SK-MEL-5 (cell line): ENCODE data around the gene TRIM60. TPM values are rescaled to one million over a fixed set of nuclear protein-coding genes. Genes with fewer than 3 reads are reported as not detected.
"Not testable (repeated sequence)": the region's sequence is repeated elsewhere in the genome, so short reads cannot be mapped to it uniquely, and the experiment has no call there.

Experiments used
- DNase-seq: peaks from one replicate; pipeline ENCODE4 v3.0.0-alpha.2; 2016; ENCODE audit warnings: low read depth, low spot score
- in situ Hi-C: cut with HindIII; loops from 2 replicates; pipeline ENCODE4 v1.10.0; 2016; ENCODE audit warnings: low sequenced_read_pairs, high pct_unique_total_duplicates, low pct_unique_long_range_greater_than_20kb
- polyA plus RNA-seq, 2 experiments: library from polyadenylated mRNA; depleted of rRNA; stranded (reverse); fragments of >200 nt; gene quantifications; 2 replicates each; pipeline ENCODE4 v1.2.3, GENCODE V29; 2015
- total RNA-seq: library from RNA; depleted of rRNA; stranded (reverse); fragments of >200 nt; shearing (Covaris generic); gene quantifications from 2 replicates; pipeline ENCODE4 v1.2.3, GENCODE V29; 2014; rRNA removed

The TRIM60 gene
- total RNA-seq, result not detected in 2 replicates
- not detected in 2 replicates for polyA plus RNA-seq (2015; cell fraction: cytosol; rRNA removed)
- not detected in 2 replicates for polyA plus RNA-seq (2015; cell fraction: nucleus; rRNA removed)

DNA sequence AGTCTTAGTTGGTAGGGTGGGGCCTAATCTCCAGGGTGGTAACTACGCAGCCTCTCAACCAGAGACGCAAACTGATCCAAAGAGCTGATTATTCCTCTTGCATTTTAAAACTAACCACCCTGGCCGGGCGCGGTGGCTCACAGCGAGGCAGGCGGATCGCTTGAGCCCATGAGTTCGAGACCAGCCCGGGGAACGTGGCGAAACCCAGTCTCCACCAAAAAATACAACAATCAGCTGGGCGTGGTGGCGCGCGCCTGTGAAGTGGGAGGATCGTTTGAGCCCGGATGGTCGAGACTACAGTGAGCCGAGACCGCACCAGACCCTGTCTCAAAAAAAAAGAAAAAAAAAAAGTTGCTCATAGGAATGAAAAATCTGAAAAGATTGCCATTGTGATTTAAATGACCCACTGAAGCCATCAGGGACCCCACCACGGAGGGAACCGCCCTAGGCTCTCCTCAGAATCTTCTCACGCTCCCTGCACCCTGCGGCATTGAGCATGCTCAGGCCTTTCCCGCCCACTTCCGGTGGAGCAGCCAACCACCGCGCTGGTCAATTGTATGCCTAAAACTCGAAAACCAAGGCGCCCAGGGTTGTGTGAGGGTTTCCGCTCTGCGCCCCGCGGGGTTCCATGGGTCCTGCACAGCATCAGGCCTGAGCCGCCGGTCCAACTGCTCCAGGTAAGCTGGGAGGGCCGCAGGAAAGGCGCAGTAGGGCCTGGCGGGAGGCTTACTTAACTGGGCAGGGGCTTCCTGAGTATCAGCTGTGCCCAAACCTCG is at the start of gene TRIM60:
TRIM60 (plus strand) TSS at position 564 of the 776 bp plus-strand sequence. CDS start 8,074 bp downstream, outside the sequence.
- no peak for DNase-seq
- in situ Hi-C loops, result no loop called here

- in situ Hi-C loops, result no loop called here
- no peak for DNase-seq
These were observed 42.3 kb upstream of the TRIM60 start for GRCh38 chr4:164989471-164989870.

- DNase-seq, in situ Hi-C loops: not testable (repeated sequence)
These were observed 41.0 kb upstream of the TRIM60 start for GRCh38 chr4:164990786-164991185.

DNA sequence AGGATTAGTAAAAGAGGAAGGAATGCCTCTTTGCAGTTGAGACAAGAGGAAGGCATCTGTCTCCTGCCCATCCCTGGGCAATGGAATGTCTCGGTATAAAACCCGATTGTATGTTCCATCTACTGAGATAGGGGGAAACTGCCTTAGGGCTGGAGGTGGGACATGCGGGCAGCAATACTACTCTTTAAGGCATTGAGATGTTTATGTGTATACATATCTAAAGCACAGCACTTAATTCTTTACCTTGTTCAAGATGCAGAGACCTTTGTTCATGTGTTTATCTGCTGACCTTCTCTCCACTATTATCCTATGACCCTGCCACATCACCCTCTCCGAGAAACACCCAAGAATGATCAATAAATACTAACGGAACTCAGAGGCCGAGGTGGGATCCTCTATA is 35.7 kb upstream of the TRIM60 start:
- DNase-seq, in situ Hi-C loops: not testable (repeated sequence)

DNA sequence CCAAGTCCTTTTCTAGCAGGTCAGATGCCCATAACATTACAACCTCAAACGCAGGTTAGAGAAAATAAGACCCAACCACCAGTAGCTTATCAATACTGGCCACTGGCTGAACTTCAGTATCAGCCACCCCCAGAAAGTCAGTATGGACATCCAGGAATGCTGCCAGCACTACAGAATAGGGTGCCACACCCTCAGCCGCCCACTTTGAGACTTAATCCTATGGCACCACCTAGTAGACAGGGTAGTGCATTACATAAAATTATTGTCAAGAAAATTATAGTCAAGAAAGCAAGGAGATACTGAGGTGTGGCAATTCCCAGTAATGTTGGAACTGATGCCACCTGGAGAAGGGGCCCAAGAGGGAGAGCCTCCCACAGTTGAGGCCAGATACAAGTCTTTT is 34.5 kb upstream of the TRIM60 start:
- in situ Hi-C loops, result no loop called here
- DNase-seq, result peak; percentile 60

DNA sequence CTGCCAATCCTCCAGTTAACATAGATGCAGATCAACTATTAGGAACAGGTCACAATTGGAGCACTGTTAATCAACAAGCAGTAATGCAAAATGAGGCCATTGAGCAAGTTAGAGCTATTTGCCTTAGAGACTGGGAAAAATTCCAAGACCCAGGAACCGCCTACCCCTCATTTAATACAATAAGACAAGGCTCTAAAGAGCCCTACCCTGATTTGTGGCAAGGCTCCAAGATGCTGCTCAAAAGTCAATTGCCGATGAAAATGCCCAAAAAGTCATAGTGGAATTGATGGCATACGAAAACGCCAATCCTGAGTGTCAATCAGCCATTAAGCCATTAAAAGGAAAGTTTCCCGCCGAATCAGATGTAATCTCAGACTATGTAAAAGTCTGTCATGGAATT is 33.9 kb upstream of the TRIM60 start:
- in situ Hi-C loops, result no loop called here
- DNase-seq, result no peak

DNA sequence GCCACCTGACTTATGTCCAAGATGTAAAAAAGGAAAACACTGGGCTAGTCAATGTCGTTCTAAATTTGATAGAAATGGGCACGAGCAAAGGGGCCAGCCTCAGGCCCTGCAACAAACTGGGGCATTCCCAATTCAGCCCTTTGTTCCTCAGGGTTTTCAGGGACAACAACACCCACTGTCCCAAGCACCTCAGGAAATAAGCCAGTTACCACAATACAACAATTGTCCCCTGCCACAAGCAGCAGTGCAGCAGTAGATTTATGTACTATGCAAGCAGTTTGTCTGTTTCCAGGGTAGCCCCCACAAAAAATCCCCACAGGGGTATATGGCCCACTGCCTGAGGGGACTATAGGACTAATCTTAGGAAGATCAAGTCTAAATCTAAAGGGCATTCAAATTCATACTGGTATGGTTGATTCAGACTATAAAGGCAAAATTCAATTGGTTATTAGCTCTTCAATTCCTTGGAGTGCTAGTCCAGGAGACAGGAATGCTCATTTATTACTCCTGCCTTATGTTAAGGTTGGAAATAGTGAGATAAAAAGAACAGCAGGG is 33.2 kb upstream of the TRIM60 start:
- in situ Hi-C loops, result not testable (repeated sequence)

DNA sequence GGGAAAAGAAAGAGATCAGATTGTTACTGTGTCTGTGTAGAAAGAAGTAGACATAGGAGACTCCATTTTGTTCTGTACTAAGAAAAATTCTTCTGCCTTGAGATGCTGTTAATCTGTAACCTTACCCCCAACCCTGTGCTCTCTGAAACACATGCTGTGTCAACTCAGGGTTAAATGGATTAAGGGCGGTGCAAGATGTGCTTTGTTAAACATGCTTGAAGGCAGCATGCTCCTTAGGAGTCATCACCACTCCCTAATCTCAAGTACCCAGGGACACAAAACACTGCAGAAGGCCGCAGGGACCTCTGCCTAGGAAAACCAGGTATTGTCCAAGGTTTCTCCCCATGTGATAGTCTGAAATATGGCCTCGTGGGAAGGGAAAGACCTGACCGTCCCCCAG is 29.8 kb upstream of the TRIM60 start:
- DNase-seq, in situ Hi-C loops: not testable (repeated sequence)

More for the DNA sequence above, 33.2 kb upstream of the TRIM60 start:
- DNase-seq, result not testable (repeated sequence)

DNA sequence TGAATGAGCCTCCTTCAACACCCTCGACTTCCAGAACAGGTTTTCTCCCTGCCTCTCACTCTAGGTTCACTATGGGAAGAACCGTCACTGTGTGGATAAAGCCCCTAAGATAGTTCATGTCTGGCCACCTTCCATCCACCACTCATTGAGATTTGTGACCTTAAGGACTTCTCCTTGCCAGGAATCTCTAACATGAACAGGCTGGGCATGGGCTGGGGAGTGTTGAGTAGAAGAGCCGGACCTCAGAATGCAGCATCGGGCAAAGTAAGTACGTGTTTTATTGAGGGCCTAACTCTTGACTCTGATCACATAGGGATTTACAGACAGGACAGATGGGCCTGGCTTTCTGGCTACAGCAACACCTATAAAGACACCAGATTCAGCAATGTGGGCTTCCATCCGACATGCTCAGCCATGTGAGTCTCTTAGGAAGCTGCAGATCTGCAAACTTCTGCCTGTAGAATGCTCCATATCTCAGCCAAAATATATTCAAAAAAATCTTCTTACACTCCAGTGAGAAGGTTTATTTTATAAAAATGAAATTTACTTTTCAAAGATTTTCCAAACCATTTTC is 26.4 kb upstream of the TRIM60 start:
- DNase-seq, result no peak
- in situ Hi-C loops, result no loop called here

- in situ Hi-C loops, result no loop called here
- DNase-seq, result no peak
These were observed 25.3 kb upstream of the TRIM60 start for GRCh38 chr4:165006456-165006855.

GRCh38 chr4:165006886-165007285 is 24.9 kb upstream of the TRIM60 start:
- in situ Hi-C loops, result no loop called here
- DNase-seq, result no peak

DNA sequence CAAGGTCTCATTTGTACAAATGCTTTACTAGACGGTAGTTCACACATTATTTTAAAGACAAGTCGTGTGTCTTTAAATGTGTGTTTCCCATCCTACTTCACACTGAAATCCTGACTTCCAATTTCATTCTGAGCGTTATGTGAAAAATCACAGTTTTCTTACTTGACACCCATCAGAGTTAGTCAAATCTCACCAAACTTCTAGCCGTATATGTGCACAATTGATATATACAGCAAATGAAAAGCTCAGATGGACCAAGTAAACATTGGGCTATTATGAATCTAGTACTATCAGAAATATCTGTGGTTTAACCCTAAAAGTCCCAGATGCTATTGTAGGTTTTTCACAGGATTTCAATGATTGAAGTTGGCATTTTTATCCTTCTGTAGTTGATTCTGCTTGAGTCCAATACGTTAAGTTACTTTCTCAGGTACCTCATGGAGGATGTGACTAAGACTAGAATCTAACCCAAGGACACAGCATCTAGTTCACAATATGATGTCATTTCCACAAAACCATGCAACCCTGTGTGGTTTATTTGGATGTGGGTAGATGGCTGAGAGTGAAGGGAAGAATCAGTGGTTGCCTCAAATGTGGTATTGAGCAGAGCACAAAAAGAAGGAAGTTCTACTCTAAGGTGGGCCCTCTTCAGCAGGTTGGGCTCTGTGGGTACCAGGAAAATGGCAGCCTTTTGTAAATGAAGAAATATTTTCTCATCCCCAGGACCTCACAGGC is 22.1 kb upstream of the TRIM60 start:
- DNase-seq, result no peak
- in situ Hi-C loops, result no loop called here

- no peak for DNase-seq
- in situ Hi-C loops, result no loop called here
These were observed 21.3 kb upstream of the TRIM60 start for GRCh38 chr4:165010487-165010886.

GRCh38 chr4:165010991-165011390 is 20.8 kb upstream of the TRIM60 start:
- in situ Hi-C loops, result no loop called here
- no peak for DNase-seq

DNA sequence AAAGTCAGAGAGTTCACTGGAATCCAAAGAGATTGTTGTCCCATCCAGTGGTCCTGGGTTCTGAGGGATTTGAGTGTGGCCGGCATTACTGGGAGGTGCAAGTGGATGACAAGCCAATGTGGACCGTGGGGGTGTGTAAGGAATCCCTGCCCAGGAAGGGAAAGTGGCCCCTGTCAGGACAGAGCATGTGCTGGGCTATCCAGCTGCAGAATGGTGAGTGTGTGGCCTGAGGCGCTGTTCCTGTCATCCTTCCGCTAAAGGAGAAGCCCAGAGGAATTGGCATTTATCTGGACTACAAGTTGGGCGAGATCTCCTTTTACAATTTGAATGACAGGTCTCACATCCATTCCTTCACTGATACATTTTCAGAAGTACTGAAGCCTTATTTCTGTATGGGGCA is 20.4 kb upstream of the TRIM60 start:
- no peak for DNase-seq
- in situ Hi-C loops, result no loop called here

- in situ Hi-C loops, result no loop called here
- DNase-seq, result no peak
These were observed 18.1 kb upstream of the TRIM60 start for GRCh38 chr4:165013691-165014090.

- peak; percentile 61 for DNase-seq
These were observed 14.8 kb upstream of the TRIM60 start for GRCh38 chr4:165016971-165017370.

DNA sequence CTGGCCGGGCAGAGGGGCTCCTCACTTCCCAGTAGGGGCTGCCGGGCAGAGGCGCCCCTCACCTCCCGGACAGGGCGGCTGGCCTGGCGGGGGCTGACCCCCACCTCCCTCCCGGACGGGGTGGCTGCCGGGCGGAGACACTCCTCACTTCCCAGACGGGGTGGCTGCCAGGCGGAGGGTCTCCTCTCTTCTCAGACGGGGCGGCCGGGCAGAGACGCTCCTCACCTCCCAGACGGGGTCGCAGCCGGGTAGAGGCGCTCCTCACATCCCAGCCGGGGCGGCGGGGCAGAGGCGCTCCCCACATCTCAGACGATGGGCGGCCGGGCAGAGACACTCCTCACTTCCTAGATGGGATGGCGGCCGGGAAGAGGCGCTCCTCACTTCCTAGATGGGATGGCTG is 11.8 kb upstream of the TRIM60 start:
- DNase-seq, in situ Hi-C loops: not testable (repeated sequence)

More at GRCh38 chr4:165016971-165017370, 14.8 kb upstream of the TRIM60 start:
- in situ Hi-C loops, result no loop called here
